Glomerular visceral epithelial cell (primary cell): Measurements from ENCODE around the gene AIF1.
A peak's percentile ranks its signal among the peaks of the same experiment; 100 is the strongest.

Source experiments
- DNase-seq: peaks from one replicate; pipeline ENCODE4 v3.0.0-alpha.2; 2016; ENCODE audit errors: extremely low spot score

The AIF1 gene

DNA sequence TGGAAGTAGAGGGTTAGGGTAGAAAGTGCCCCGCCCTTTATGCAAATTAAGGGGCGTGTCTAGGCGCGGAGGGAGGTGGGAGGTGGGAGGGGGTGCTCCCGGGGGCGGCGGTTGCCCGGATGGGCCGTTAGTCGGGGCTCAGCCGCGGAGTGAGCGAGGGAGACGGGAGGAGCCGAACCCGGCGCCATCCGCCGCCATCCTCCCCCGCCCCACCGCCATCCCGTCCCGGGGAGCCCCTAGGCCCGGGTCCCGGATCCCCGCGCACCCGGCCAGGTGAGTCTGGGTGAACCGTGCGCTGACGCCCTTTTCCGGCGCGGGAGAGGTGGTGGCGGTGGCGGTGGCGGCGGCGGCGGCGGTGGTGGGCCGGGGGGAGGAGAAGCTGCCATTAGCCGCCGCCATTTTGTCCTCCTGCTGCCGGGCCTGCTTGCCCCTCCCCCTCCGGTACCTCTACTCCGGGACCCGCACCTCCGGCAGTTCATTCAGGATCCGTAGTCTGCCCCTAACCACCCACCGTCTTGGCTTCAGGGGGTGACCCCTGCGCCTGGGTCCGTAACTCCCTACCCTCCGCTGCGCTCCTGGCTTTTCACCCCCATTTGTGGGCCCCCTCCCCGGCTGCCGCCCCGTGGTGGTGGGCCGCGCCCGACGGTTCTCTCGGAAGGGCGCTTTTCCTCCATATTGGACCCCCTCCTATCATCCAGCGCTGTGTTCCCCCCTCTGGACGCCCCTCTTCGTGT is 5.7 kb downstream of the AIF1 start, which contains the start of gene PRRC2A:
Gene PRRC2A (plus strand): TSS at position 130 of the 734 bp plus-strand sequence. CDS start 2,075 bp downstream, outside the sequence.
- no peak for DNase-seq

DNA sequence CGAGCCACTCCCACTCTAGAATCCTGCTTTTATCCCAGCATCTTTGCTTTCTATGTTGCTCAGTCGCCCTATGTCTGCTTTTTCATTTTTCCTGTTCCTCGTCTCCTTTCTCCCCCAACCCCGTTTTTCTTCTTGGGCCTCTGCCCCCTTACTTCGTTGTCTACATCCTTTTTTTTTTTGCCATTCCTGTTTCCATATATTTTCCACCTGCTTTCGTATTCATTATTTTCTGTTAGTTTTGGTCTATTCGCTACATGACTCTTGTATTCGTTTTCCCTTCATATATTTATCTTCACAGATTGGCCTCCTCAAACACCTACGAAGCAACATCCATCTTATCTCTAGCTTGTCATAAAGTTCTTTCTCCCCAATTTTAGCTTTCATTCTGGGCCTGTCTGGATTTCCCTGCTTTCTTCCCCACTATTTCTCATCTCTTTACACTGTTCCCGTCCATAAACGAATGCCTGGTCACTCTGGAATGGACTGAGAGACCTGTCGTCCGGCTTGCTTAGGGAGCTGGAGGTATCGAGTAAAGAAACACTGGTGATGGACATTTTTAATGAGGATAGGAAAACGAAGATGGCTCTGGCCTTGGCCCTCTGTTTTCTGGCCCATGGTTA is 6.4 kb downstream of the AIF1 start:
- no peak for DNase-seq

DNA sequence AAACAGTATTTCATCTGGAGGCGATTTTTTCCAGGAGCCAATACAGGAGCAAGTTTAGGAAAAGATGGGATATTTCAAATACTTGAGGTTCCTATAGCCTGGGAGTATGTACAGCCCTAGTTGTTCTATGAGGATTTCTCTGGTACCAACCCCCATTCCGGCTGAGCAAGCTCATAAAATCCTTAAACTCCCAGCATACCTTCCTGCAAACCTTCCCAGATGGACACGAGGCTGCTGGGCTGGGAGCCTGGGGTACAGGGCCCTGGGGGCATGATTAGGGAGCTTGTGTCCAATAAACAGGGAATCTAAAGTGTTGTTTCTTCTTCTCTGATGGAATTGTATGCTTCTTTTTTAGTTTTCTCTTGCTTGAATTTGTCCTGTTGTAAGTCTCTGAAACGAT is 7.0 kb downstream of the AIF1 start:
- no peak for DNase-seq

DNA sequence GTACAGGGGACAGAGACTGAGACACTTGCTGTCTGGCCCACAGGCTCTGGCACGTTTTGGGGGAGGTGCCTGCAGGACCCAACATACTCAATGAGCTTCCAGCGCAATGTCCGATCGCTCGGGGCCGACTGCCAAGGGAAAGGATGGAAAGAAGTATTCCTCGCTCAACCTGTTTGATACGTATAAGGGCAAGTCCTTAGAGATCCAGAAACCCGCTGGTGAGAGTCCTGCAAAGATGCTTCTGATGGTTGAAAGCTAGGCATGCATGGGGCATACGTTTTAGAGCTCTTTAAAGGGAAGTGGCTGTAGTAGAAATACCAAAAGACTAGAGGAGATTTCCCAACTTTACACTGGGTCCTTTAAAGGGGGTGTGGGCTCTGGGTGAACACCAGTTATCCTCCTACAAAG is 7.7 kb downstream of the AIF1 start:
- DNase-seq: no peak

DNA sequence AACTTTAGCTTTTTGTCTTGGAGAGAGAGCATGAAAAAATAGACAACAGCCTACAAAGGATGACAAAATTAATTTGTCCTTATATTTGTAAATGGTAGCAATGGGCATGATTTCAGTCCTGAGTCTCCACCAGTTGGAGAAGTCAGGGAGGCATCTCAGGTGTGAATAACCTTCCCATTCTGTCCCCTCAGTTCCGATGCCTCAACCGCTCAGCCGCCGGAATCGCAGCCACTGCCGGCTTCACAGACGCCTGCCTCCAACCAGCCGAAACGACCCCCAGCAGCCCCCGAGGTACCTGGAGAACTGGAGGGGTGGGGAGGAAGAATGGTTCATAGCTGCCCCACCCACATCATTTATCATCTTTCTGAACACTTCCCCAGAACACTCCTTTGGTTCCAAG is 9.0 kb downstream of the AIF1 start:
- no peak for DNase-seq

DNA sequence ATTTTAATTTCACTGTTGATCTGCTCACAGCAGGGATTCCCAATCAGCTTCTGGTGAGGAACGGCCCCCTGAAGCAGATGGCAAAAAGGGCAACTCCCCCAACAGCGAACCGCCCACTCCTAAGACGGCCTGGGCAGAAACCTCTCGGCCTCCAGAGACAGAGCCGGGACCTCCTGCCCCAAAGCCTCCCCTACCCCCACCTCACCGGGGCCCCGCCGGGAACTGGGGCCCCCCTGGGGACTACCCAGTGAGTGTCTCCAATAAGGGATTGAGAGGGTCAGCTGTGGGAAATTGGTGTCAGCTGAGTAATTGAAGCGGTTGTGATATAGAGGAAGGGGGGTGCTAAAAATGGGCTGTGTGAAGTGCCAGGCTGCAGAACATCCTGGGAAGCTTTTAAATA is 11.9 kb downstream of the AIF1 start:
- no peak for DNase-seq

DNA sequence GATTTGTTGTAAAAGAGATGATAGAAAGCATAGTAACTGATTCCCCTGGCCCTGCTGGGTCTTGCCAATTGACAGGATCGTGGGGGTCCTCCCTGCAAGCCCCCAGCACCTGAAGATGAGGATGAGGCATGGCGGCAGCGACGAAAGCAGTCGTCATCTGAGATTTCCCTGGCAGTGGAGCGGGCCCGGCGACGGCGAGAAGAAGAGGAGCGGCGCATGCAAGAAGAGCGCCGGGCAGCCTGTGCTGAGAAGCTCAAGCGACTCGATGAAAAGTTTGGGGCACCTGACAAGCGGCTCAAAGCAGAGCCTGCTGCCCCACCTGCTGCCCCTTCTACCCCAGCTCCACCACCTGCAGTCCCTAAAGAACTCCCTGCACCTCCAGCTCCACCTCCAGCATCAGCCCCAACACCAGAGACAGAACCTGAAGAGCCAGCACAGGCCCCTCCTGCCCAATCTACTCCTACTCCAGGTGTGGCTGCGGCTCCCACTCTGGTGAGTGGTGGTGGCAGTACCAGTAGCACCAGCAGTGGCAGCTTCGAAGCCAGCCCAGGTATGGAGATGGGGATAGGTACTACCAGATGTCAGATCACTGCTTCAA is 12.8 kb downstream of the AIF1 start:
- DNase-seq: no peak

DNA sequence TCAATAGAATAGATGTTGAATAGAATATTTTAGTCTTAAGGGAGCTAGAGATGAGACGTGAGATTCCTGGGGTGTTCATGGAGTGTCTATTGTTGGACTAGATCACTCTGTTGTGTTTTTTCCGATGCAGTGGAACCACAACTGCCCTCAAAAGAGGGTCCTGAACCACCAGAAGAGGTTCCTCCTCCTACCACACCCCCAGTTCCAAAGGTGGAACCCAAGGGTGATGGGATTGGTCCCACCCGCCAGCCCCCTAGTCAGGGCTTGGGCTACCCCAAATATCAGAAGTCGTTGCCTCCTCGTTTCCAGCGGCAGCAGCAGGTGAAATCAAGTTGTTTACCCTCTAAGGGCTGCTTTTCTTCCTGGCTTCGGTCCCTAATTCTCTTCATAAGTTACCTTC is 14.0 kb downstream of the AIF1 start:
- no peak for DNase-seq

DNA sequence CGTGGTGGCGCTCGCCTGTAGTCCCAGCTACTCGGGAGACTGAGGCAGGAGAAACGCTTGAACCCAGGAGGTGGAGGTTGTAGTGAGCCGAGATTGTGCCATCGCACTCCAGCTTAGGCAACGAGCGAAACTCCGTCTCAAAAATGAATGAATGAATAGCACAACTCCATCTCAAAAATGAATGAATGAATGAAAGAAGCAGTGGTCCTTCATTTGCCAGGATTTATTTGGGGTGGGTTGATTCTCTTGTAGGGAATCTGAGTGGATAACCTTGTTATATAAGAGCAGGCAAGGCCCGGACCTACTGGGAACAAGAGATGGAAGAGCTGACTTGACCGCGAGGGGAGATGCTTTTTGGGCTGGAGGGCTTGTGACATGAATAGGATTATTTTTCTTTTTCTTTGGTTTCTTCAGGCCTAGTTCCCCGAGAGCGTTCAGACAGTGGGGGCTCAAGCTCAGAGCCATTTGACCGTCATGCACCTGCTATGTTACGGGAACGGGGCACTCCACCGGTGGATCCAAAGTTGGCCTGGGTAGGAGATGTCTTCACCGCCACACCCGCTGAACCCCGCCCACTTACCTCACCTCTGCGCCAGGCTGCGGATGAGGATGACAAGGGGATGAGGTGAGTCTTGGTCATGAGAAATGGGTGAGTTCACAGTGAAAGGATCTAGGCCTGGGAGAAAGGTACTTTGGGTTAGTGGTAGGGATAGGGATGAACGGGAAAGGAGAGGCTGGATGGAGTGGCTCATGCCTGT is 15.3 kb downstream of the AIF1 start:
- no peak for DNase-seq

DNA sequence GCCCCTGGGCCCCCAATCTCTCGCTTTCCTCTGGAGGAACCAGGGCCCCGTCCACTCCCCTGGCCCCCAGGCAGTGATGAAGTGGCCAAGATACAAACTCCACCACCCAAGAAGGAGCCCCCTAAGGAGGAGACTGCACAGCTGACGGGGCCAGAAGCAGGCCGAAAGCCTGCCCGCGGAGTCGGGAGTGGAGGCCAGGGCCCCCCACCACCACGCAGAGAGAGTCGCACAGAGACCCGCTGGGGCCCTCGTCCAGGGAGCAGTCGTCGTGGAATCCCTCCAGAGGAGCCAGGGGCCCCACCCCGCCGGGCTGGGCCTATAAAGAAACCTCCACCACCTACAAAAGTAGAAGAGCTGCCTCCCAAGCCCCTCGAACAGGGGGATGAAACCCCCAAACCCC is 16.2 kb downstream of the AIF1 start:
- DNase-seq: no peak

DNA sequence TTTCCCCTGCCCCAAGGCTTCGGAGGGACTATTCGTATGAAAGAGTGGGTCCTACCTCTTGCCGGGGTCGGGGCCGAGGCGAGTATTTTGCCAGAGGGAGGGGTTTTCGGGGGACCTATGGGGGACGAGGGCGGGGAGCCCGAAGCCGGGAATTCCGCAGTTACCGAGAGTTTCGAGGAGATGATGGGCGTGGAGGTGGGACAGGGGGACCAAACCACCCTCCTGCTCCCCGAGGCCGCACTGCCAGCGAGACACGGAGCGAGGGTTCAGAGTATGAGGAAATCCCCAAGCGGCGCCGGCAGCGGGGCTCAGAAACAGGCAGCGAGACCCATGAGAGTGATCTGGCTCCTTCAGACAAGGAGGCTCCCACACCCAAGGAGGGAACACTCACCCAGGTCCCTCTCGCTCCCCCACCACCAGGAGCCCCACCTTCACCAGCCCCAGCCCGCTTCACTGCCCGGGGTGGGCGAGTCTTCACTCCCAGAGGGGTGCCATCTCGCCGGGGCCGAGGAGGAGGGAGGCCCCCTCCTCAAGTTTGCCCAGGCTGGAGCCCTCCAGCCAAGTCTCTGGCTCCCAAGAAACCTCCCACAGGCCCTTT is 16.7 kb downstream of the AIF1 start:
- no peak for DNase-seq

DNA sequence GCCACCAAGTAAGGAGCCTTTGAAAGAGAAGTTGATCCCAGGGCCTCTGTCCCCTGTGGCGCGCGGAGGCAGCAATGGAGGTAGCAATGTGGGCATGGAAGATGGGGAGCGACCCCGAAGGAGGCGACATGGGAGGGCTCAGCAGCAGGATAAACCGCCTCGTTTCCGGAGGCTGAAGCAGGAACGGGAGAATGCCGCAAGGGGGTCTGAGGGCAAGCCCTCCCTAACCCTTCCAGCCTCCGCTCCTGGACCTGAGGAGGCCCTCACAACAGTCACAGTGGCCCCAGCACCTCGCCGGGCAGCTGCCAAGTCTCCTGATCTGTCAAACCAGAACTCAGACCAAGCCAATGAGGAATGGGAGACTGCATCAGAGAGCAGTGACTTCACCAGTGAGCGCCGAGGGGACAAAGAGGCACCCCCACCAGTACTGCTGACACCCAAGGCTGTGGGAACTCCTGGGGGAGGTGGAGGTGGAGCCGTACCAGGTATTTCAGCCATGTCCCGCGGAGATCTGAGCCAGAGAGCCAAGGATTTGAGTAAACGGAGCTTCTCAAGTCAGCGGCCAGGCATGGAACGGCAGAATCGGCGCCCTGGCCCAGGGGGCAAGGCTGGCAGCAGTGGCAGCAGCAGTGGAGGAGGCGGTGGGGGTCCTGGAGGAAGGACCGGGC is 17.4 kb downstream of the AIF1 start:
- DNase-seq: no peak

DNA sequence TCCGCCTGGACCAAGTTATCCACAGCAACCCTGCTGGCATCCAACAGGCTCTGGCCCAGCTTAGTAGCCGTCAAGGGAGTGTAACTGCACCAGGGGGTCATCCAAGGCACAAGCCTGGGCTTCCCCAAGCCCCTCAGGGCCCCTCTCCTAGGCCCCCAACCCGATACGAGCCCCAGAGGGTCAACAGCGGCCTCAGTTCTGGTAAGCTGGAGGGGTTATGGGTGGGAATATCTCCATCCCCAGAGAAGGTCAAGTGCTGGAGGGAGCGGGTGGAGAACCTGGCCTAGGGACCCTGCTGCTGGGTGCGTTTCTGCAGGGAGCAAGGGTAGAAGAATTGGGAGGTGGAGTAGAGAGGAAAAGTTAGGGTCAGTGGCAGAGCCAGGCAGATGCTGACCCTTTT is 18.4 kb downstream of the AIF1 start:
- no peak for DNase-seq

DNA sequence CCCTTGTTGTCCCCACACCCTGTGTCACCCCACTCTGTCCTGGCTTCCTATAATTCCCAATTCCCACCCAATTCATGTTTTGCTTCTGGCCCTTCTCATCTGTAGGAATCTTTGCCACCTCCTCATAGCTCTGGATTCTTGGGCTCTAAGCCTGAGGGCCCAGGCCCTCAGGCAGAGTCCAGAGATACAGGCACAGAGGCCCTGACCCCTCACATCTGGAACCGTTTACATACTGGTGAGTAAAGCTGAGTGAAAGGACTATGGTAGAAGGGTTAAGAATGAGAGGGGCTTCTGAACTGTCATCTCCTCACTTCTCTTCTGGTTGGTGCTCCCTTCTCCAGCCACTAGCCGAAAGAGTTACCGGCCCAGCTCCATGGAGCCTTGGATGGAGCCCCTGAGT is 19.1 kb downstream of the AIF1 start:
- DNase-seq: no peak

DNA sequence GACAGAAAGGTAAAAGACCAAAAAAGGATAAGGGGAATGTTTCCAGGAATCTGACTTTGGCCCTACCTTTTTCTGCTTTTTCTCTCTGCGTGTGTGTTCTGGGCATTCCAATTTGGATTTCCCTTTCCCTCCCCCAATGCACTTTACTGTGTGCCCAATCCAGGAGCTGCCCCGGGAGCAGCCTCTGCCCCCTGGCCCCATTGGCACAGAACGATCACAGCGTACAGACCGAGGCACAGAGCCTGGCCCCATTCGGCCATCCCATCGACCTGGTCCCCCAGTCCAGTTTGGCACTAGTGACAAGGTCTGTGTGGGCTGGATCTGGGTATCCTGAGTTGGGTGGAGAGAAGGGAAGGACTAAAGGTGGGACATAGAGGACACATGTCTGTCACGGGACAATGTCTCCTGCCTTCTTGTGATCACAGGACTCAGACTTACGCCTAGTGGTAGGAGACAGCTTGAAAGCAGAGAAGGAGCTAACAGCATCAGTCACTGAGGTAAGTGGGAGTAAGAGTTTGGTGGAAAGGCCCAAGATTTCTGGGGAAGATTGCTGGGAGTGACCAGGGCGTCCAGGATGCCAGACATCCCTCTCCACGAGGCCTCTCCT is 20.0 kb downstream of the AIF1 start:
- DNase-seq: no peak

DNA sequence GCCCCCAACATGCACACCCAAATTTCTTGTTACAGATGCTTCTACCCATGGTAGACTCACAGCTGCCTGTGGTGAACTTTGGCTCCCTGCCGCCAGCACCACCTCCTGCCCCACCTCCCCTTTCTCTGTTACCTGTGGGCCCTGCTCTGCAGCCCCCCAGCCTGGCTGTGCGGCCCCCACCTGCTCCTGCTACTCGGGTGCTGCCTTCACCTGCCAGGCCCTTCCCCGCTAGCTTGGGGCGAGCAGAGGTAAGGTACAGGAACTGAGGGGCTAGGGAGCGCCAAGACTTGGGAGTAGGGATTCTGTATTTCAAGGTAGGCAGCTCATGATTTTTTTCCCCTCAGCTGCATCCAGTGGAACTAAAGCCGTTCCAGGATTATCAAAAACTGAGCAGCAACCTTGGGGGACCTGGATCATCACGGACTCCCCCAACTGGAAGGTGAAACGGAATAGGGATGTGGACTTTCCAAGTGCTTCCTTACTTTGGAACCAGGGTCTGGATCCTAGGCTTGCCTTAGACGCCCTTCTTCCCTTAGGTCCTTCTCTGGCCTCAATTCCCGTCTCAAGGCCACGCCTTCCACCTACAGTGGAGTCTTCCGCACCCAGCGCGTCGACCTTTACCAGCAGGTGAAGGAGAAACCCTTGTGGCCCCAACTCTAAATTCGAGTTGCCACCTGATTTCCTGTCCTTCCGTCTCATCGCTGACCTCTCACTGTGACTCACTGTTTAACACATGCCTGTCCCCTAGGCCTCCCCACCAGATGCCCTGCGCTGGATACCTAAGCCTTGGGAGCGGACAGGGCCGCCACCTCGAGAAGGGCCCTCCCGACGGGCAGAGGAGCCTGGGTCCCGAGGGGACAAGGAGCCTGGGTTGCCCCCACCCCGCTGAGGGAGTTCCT is 21.9 kb downstream of the AIF1 start:
- DNase-seq: no peak

DNA sequence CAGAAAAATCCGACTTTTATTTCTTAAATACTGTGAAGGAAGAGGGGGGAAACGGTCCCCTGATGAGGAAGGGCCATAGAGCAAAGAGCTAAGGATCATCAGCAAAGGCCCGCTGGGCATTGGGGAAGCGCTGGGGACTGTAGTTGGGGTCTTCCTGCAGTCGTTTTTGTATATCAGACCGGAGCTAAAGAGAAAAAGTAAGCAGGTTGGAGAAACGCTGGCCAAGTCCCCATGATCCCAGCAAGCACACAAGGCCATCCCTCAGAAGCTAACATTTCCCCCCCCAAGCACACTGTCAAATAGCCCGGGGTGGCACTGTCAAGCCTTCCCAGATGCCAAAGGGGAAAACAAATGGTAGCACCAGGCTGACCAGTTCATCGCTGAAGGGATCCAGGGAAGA is 24.0 kb downstream of the AIF1 start:
- no peak for DNase-seq

DNA sequence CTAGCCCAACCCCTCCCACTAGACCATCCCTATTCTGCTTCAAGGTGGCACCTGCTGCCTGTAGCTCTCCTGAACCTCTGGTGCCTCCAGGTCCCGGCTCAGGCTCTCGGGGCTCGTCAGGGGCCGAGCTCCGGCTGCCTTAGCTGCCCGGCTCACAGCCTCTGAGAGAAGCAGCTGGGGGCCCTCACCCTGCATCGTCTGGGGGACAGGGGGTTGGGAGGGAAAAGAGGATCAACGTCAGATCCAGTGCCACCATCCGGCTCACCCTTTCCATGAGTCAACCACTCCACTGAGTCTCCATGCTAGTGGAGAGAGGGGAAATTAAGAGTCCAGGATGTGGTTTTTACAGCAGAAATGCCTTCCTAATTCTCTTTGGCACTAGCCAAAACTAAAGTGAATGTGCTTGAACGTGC is 24.4 kb downstream of the AIF1 start:
- DNase-seq: peak; percentile 46

DNA sequence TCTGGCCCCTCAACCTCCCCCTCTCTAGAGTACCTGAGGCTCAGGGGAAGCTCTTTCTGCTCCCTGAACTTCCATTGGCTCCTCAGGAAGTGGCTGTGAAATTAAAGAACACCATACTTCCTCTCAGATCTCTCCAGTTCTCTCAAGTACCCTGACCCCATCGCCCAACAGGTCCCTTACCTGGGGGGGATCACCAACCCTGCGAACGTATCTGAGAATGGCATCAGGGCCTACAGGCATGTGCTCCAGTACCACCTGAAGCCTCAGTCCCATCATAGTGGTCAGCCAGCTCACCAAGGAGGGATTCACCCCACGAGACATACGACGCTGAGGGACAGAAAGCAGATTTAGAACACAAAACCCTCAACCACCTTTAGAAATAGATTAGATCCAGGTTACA is 25.6 kb downstream of the AIF1 start:
- DNase-seq: no peak

DNA sequence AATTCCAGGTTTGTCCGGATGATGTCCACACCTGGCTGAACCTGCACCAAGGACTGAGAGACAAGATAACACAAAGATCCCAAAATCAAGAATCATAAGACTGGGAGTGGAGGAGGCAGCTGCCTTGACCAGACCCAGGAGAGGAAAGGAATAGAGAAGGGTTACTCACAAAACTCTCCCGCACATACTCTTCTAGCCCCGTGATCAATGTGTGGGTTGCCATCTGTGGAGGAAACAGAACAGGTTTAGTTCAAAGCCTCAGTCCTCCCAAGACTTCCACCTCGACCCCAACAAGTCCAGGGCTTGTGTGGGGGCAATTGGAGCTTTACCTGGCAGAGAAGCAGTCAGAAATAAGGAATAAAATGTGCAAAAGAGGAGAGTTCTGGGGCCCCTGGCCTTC is 26.3 kb downstream of the AIF1 start:
- DNase-seq: no peak
